Type B pancreatic cell (in vitro differentiated cells): ENCODE results near the gene INPPL1. TPM values are rescaled to one million over a fixed set of nuclear protein-coding genes. Genes with fewer than 3 reads are reported as not detected.

Experiments used
- DNase-seq: peaks from one replicate; pipeline ENCODE4 v3.0.0; 2021; ENCODE audit warnings: mixed read lengths; ENCODE audit not compliant: unreplicated experiment; ENCODE audit errors: extremely low spot score
- H3K27ac Mint-ChIP-seq: 2 replicates; pipeline ENCODE4 v1.8.0; 2021; ENCODE audit warnings: mild to moderate bottlenecking, mixed read lengths
- H3K27me3 Mint-ChIP-seq: 2 replicates; pipeline ENCODE4 v1.8.0; 2021; ENCODE audit warnings: mixed read lengths
- H3K36me3 Mint-ChIP-seq: 2 replicates; pipeline ENCODE4 v1.8.0; 2021; ENCODE audit warnings: mixed read lengths
- H3K4me1 Mint-ChIP-seq: one replicate; pipeline ENCODE4 v1.8.0; 2021; ENCODE audit warnings: mixed read lengths; ENCODE audit not compliant: unreplicated experiment
- H3K4me3 Mint-ChIP-seq: 2 replicates; pipeline ENCODE4 v1.8.0; 2021; ENCODE audit warnings: mild to moderate bottlenecking, mixed read lengths
- H3K9me3 Mint-ChIP-seq: 2 replicates; pipeline ENCODE4 v1.8.0; 2021; ENCODE audit warnings: mixed read lengths
- total RNA-seq: library from RNA; stranded (reverse); gene quantifications from 2 replicates; pipeline ENCODE4 v1.2.1, GENCODE V29; 2021; ENCODE audit warnings: low replicate concordance
- TF ChIP-seq, protein P1 (sequence below): fragments of 200-600 bp; sonication (generic); conservative IDR thresholded peaks from 2 replicates; pipeline ENCODE4 v1.5.0; 2021; ENCODE audit warnings: antibody characterized with exemption, mild to moderate bottlenecking

Gene INPPL1
- total RNA-seq, 1 donor from 2014 or later, result 231 TPM

DNA sequence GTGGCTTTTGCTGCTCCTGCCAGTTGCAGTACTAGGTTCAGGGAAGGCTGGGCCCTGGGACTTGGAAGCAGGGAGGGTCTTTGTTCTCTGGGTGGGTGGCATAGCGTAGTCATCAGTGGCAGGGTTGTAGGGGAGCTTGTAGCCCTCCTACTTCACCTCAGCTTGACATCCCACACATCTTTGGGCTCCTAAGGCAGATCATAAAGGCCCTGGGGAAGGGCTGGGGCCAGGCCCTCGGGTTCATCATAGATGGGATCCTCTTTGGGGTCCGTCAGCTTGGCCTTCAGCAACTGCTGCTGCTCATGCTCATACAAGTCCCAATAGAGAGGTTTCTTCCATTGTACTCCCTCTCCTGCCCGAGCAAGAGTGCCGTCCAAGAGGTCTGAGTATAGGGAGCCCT lies 25.4 kb downstream of the INPPL1 start:
- no peak overlapping the region for H3K27ac Mint-ChIP-seq
- H3K27me3 Mint-ChIP-seq, result peaks cover 35% of the 10 kb centered on the region
- TF ChIP-seq, protein P1, sequence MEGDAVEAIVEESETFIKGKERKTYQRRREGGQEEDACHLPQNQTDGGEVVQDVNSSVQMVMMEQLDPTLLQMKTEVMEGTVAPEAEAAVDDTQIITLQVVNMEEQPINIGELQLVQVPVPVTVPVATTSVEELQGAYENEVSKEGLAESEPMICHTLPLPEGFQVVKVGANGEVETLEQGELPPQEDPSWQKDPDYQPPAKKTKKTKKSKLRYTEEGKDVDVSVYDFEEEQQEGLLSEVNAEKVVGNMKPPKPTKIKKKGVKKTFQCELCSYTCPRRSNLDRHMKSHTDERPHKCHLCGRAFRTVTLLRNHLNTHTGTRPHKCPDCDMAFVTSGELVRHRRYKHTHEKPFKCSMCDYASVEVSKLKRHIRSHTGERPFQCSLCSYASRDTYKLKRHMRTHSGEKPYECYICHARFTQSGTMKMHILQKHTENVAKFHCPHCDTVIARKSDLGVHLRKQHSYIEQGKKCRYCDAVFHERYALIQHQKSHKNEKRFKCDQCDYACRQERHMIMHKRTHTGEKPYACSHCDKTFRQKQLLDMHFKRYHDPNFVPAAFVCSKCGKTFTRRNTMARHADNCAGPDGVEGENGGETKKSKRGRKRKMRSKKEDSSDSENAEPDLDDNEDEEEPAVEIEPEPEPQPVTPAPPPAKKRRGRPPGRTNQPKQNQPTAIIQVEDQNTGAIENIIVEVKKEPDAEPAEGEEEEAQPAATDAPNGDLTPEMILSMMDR, result no peak
- DNase-seq, result no peak
- no peak overlapping the region for H3K4me3 Mint-ChIP-seq
- H3K4me1 Mint-ChIP-seq, result no peaks in the 10 kb centered on the region
- no peaks in the 10 kb centered on the region for H3K36me3 Mint-ChIP-seq
- peaks cover 7% of the 10 kb centered on the region for H3K9me3 Mint-ChIP-seq

DNA sequence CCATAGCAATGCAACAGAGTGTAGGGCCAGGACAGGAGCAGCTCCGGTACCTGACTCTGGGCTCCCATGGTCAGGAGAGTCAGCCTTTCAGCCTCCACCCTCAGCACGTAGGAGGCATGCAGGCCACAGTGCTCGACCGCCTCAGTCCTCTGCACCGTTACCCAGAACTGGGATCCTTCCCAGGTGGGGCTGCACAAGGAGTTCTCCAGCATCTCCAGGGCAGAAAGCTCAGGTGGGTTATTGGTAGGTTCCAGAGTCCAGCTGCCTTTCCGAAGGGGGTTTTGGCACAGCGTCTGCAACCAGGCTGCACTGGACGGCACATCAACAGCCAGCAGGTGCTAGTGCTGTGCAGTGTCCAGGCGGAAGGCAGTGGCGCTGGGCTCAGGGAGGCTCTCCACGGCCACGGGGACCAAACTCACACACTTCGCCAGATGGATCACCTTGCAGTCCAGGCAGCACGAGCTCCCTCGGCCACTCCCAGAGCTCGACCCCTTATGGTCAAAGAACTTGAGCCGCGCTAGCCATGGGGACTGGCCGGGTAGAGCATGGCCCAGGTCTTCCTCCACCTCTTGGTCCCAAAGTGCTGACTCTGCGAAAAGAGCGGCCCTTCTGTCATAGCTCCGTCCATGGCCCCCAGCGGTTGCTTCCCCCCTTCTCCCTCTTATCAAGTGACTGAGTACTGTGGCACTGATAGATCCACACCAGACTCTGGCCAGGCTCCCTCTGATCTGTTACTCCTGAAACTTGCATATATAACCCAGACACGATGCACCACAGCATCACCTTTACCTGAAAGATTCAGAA lies 26.3 kb downstream of the INPPL1 start:
- H3K27me3 Mint-ChIP-seq, result peaks cover 42% of the 10 kb centered on the region
- TF ChIP-seq, protein P1, result no peak
- H3K4me1 Mint-ChIP-seq, result no peaks in the 10 kb centered on the region
- DNase-seq, result no peak
- H3K27ac Mint-ChIP-seq, result no peak overlapping the region
- H3K36me3 Mint-ChIP-seq, result no peaks in the 10 kb centered on the region
- H3K9me3 Mint-ChIP-seq, result peaks cover 7% of the 10 kb centered on the region
- no peak overlapping the region for H3K4me3 Mint-ChIP-seq

DNA sequence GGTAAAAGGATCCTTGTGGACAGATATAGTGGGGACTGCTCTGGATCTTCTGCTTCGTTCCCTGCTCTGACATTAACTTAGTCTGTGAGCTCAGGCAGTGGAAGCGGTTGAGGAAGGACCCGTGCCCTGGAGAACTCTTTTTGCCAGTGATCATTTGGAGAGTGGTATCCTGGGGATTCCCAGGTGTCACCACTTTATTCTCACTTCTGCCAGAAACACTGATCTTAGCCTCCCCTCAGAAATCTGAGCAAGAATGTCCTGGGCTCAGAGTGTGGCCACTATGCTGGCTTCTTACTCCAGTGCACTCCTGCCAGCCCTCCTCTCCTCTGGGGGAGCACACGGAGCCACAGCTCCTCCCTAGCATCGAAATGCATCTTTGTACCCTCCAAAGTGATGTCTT lies 27.0 kb downstream of the INPPL1 start:
- no peak for DNase-seq
- H3K9me3 Mint-ChIP-seq, result peaks cover 7% of the 10 kb centered on the region
- no peak overlapping the region for H3K27ac Mint-ChIP-seq
- H3K27me3 Mint-ChIP-seq, result peaks cover 47% of the 10 kb centered on the region
- H3K4me3 Mint-ChIP-seq, result no peak overlapping the region
- H3K4me1 Mint-ChIP-seq, result no peaks in the 10 kb centered on the region
- H3K36me3 Mint-ChIP-seq, result no peaks in the 10 kb centered on the region
- TF ChIP-seq, protein P1, result no peak

DNA sequence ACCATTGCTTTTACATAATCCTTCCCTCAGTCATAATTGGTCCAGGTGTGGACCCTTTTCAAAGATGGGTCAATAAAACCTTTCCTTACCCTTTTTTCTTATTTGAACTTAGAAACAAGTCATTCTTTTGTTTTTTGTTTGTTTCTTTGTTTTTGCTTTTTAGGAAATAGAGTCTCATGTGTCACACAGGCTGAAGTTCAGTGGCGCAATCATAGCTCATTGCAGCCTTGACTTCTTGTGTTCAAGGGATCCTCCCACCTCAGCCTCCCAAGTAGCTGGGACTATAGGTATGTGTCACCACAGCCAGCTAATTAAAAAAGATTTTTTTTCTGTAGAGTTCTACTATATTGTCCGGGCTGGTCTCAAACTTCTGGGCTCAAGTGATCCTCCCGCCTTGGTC lies 28.8 kb downstream of the INPPL1 start:
- DNase-seq, result no peak
- Mint-ChIP-seq H3K4me3 (no peak overlapping the region), H3K9me3 (peaks cover 7% of the 10 kb centered on the region), H3K36me3 (no peaks in the 10 kb centered on the region), H3K27ac (no peak overlapping the region), H3K27me3 (peaks cover 42% of the 10 kb centered on the region), H3K4me1 (no peaks in the 10 kb centered on the region)
- TF ChIP-seq, protein P1, result no peak

DNA sequence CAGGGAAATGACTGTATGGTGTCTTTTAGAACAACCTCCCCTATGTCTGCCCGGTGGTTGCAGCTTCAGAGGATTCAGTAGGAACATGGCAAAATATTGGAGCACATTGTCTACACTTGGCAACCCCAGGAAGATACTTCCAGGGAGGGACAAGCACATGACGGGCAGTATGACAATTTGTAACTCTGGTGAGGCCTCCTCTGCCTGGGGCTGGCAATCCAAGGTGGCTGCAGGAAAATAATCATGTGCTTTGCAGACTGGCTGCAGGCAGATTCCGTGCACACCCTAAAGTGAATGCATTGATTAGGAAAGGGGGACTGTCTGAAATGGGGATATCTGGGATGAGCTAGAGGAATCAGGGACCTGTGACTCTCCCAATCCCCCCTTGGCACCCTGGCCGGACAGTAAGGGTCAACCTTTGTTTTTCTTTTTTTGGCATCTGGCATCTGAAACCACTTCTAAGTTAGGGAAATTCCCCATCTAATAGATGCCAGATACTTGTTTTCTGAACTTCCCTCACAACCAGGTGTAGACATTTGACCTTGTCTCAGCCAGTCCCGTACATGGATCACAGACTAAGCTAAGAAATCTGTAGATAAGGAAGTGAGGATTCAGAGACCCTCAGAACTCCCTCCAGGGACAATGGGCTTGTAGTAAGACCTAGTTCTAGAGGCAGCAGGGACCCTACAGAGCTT lies 29.9 kb downstream of the INPPL1 start:
- H3K9me3 Mint-ChIP-seq, result peaks cover 7% of the 10 kb centered on the region
- TF ChIP-seq, protein P1, result no peak
- peaks cover 38% of the 10 kb centered on the region for H3K27me3 Mint-ChIP-seq
- H3K36me3 Mint-ChIP-seq, result no peaks in the 10 kb centered on the region
- no peak overlapping the region for H3K4me3 Mint-ChIP-seq
- H3K27ac Mint-ChIP-seq, result no peak overlapping the region
- H3K4me1 Mint-ChIP-seq, result no peaks in the 10 kb centered on the region
- no peak for DNase-seq
